Hepatocyte (in vitro differentiated cells): ENCODE measurements around the gene CHEK2. TPM values are rescaled to one million over a fixed set of nuclear protein-coding genes. Genes with fewer than 3 reads are reported as not detected.
"Not testable (repeated sequence)": the region's sequence is repeated elsewhere in the genome, so short reads cannot be mapped to it uniquely, and the experiment has no call there.

Source experiments
- DNase-seq: peaks from one replicate; pipeline ENCODE4 v3.0.0-alpha.2; 2016; ENCODE audit warnings: low spot score
- H2AFZ ChIP-seq: fragments of 200-600 bp; sonication (generic); 2 replicates; pipeline ENCODE4 v1.6.0; 2016; ENCODE audit warnings: antibody characterized with exemption, mild to moderate bottlenecking
- H3K27ac ChIP-seq: fragments of 200-600 bp; sonication (generic); 2 replicates; pipeline ENCODE4 v1.5.1; 2016; ENCODE audit warnings: mild to moderate bottlenecking
- H3K27me3 ChIP-seq: fragments of 200-600 bp; sonication (generic); 2 replicates; pipeline ENCODE4 v1.6.1; 2016
- H3K36me3 ChIP-seq: fragments of 200-600 bp; sonication (generic); replicated peaks from 2 replicates; pipeline ENCODE4 v1.5.1; 2016; ENCODE audit warnings: low read depth; ENCODE audit not compliant: insufficient read depth
- H3K4me1 ChIP-seq: fragments of 200-600 bp; sonication (generic); 2 replicates; pipeline ENCODE4 v1.5.1; 2016; ENCODE audit warnings: mild to moderate bottlenecking, moderate library complexity; ENCODE audit not compliant: insufficient read depth
- H3K4me2 ChIP-seq: fragments of 200-600 bp; sonication (generic); 2 replicates; pipeline ENCODE4 v1.6.0; 2016
- H3K4me3 ChIP-seq: fragments of 200-600 bp; sonication (generic); 2 replicates; pipeline ENCODE4 v1.5.1; 2016; ENCODE audit warnings: mild to moderate bottlenecking
- H3K79me2 ChIP-seq: fragments of 200-600 bp; sonication (generic); 2 replicates; pipeline ENCODE4 v1.6.0; 2017; ENCODE audit warnings: mild to moderate bottlenecking
- H3K9me2 ChIP-seq: fragments of 200-600 bp; sonication (generic); replicated peaks from 2 replicates; pipeline ENCODE4 v1.6.0; 2017; ENCODE audit warnings: mild to moderate bottlenecking; ENCODE audit not compliant: insufficient read depth
- H3K9me3 ChIP-seq: fragments of 200-600 bp; sonication (generic); 2 replicates; pipeline ENCODE4 v1.5.1; 2016; ENCODE audit warnings: low read depth, mild to moderate bottlenecking
- H4K20me1 ChIP-seq: fragments of 200-600 bp; sonication (generic); 2 replicates; pipeline ENCODE4 v1.6.0; 2016; ENCODE audit warnings: mild to moderate bottlenecking; ENCODE audit not compliant: insufficient read depth, poor library complexity, severe bottlenecking
- CTCF ChIP-seq: fragments of 200-600 bp; sonication (generic); IDR thresholded peaks from 2 replicates; pipeline ENCODE4 v1.5.1; 2016; ENCODE audit warnings: antibody characterized with exemption, mild to moderate bottlenecking; ENCODE audit not compliant: poor library complexity
- EZH2 ChIP-seq: fragments of 200-600 bp; sonication (generic); IDR thresholded peaks from 2 replicates; pipeline ENCODE4 v1.6.1; 2016; ENCODE audit warnings: antibody characterized with exemption, mild to moderate bottlenecking, borderline replicate concordance
- EZH2phosphoT487 ChIP-seq: fragments of 200-600 bp; sonication (generic); IDR thresholded peaks from one replicate; pipeline ENCODE4 v1.6.1; 2018; ENCODE audit warnings: antibody characterized with exemption, mild to moderate bottlenecking, low read depth, moderate library complexity; ENCODE audit not compliant: unreplicated experiment, severe bottlenecking
- WGBS: methylation state at CpG from one replicate; pipeline ENCODE4 v1.1.6; 2016; ENCODE audit warnings: low lambda C conversion rate; ENCODE audit errors: missing lambda C conversion rate; 5-methylcytosine and 5-hydroxymethylcytosine counted together
- polyA plus RNA-seq: library from polyadenylated mRNA; unstranded; fragments of >200 nt; fragmentation: Nextera tagmentation; extraction: Ambion mirVana; gene quantifications from 2 replicates; pipeline ENCODE4 v1.2.1, GENCODE V29; 2016
- total RNA-seq: library from RNA; depleted of rRNA; stranded (reverse); fragments of >200 nt; gene quantifications from 2 replicates; pipeline ENCODE4 v1.2.3, GENCODE V29; 2014

The CHEK2 gene
- total and polyA plus RNA-seq, 2 experiments from 2014 or later, result 17.1 to 25.9 TPM

- H2AFZ ChIP-seq, result no peak overlapping the region
- H3K9me2 ChIP-seq, result no peaks in the 10 kb centered on the region
- H4K20me1 ChIP-seq, result no peaks in the 10 kb centered on the region
- no peaks in the 10 kb centered on the region for H3K27me3 ChIP-seq
- 71% methylated on average over 3 of the region's 3 CpGs for WGBS
- H3K9me3 ChIP-seq, result no peaks in the 10 kb centered on the region
- TF ChIP-seq EZH2 (no peak), EZH2phosphoT487 (no peak)
- no peak for DNase-seq
- no peak overlapping the region for H3K27ac ChIP-seq
- no peak overlapping the region for H3K4me3 ChIP-seq
- H3K79me2 ChIP-seq, result peaks cover 55% of the 10 kb centered on the region
- no peak overlapping the region for H3K4me2 ChIP-seq
- H3K36me3 ChIP-seq, result no peaks in the 10 kb centered on the region
- H3K4me1 ChIP-seq, result no peaks in the 10 kb centered on the region
These were observed 67.5 kb downstream of the CHEK2 start for GRCh38 chr22:28674121-28674563.

- 95% methylated on average over 3 of the region's 3 CpGs for WGBS
- no peaks in the 10 kb centered on the region for H3K9me2 ChIP-seq
- H2AFZ ChIP-seq, result no peak overlapping the region
- no peak overlapping the region for H3K27ac ChIP-seq
- H3K4me1 ChIP-seq, result no peaks in the 10 kb centered on the region
- no peak for TF ChIP-seq EZH2
- TF ChIP-seq EZH2phosphoT487, result no peak
- no peak for TF ChIP-seq CTCF
- no peak overlapping the region for H3K4me2 ChIP-seq
- DNase-seq, result no peak
- H3K79me2 ChIP-seq, result peaks cover 30% of the 10 kb centered on the region
- H4K20me1 ChIP-seq, result no peaks in the 10 kb centered on the region
- no peaks in the 10 kb centered on the region for H3K27me3 ChIP-seq
- no peaks in the 10 kb centered on the region for H3K36me3 ChIP-seq
- no peaks in the 10 kb centered on the region for H3K9me3 ChIP-seq
- no peak overlapping the region for H3K4me3 ChIP-seq
These were observed 70.9 kb downstream of the CHEK2 start for GRCh38 chr22:28670756-28671155.

- H3K27ac ChIP-seq, result no peak overlapping the region
- H3K4me1 ChIP-seq, result no peaks in the 10 kb centered on the region
- no peaks in the 10 kb centered on the region for H3K27me3 ChIP-seq
- H3K4me2 ChIP-seq, result no peak overlapping the region
- no peaks in the 10 kb centered on the region for H4K20me1 ChIP-seq
- H3K9me2 ChIP-seq, result no peaks in the 10 kb centered on the region
- TF ChIP-seq EZH2phosphoT487 (no peak), CTCF (no peak), EZH2 (no peak)
- peaks cover 26% of the 10 kb centered on the region for H3K79me2 ChIP-seq
- H3K9me3 ChIP-seq, result no peaks in the 10 kb centered on the region
- no peak for DNase-seq
- H3K36me3 ChIP-seq, result no peaks in the 10 kb centered on the region
- H3K4me3 ChIP-seq, result no peak overlapping the region
- WGBS, result 97% methylated on average over 4 of the region's 4 CpGs
- H2AFZ ChIP-seq, result no peak overlapping the region
These were observed 71.5 kb downstream of the CHEK2 start for GRCh38 chr22:28670161-28670560.

- Histone ChIP-seq H3K9me3 (no peaks in the 10 kb centered on the region), H3K4me1 (no peaks in the 10 kb centered on the region), H3K36me3 (no peaks in the 10 kb centered on the region), H3K9me2 (no peaks in the 10 kb centered on the region), H4K20me1 (no peaks in the 10 kb centered on the region), H3K4me3 (no peak overlapping the region), H3K27me3 (no peaks in the 10 kb centered on the region), H2AFZ (no peak overlapping the region), H3K79me2 (peaks cover 25% of the 10 kb centered on the region), H3K27ac (no peak overlapping the region), H3K4me2 (no peak overlapping the region)
- TF ChIP-seq EZH2phosphoT487 (no peak), CTCF (no peak), EZH2 (no peak)
- DNase-seq, result no peak
- 84% methylated on average over 2 of the region's 2 CpGs for whole genome bisulfite sequencing
These were observed 72.2 kb downstream of the CHEK2 start for GRCh38 chr22:28669387-28669786.

- H3K4me1 ChIP-seq, H3K27me3 ChIP-seq, H2AFZ ChIP-seq, H3K4me3 ChIP-seq, H4K20me1 ChIP-seq, H3K27ac ChIP-seq, H3K4me2 ChIP-seq, H3K9me2 ChIP-seq, DNase-seq, H3K36me3 ChIP-seq, H3K9me3 ChIP-seq: not testable (repeated sequence)
- peaks cover 20% of the 10 kb centered on the region for H3K79me2 ChIP-seq
- WGBS, result 13% methylated on average over 3 of the region's 13 CpGs
These were observed 78.1 kb downstream of the CHEK2 start for GRCh38 chr22:28663569-28663942.
